Lower lobe of right lung (tissue), 2 donors: ENCODE results near the gene RNF144A. TPM values are rescaled to one million over a fixed set of nuclear protein-coding genes. Genes with fewer than 3 reads are reported as not detected.

Experiments used
- ATAC-seq, 2 donors: fragments of 200-7000 bp; cut with Tn5 transposase; one replicate each; pipeline ENCODE4 v1.9.1; 2020 to 2022; ENCODE audit warnings: mild to moderate bottlenecking in 2 of 2, moderate library complexity in 2 of 2
- DNase-seq: peaks from one replicate; pipeline ENCODE4 v3.0.0-alpha.2; 2020
- H3K27ac ChIP-seq: fragments of 200-600 bp; one replicate; pipeline ENCODE4 v1.8.0; 2022
- H3K27me3 ChIP-seq: fragments of 200-600 bp; one replicate; pipeline ENCODE4 v1.8.0; 2022; ENCODE audit warnings: low read depth
- H3K36me3 ChIP-seq: fragments of 200-600 bp; one replicate; pipeline ENCODE4 v1.8.0; 2022; ENCODE audit warnings: mild to moderate bottlenecking
- H3K4me1 ChIP-seq: fragments of 200-600 bp; one replicate; pipeline ENCODE4 v1.8.0; 2022
- H3K4me3 ChIP-seq: fragments of 200-600 bp; one replicate; pipeline ENCODE4 v1.8.0; 2022; ENCODE audit warnings: mild to moderate bottlenecking
- H3K9me3 ChIP-seq: fragments of 200-600 bp; one replicate; pipeline ENCODE4 v1.8.0; 2022
- CTCF ChIP-seq: fragments of 200-600 bp; IDR thresholded peaks from one replicate; pipeline ENCODE4 v1.8.0; 2022; ENCODE audit warnings: antibody characterized with exemption, mild to moderate bottlenecking
- intact Hi-C: fragments of 100-400 bp; cut with DNase I; formaldehyde crosslinking; loops from one replicate; pipeline ENCODE4 v1.11.0; 2022
- total RNA-seq: library from RNA; stranded (reverse); fragmentation: NEBNext Ultra II Directional; extraction: Animal tissue kit (Norgen Biotek cat#: 25700); gene quantifications from one replicate; pipeline ENCODE4 v1.2.1, GENCODE V29; 2021
- donor health status: DM: no; HTN: yes; CAD: no; lungs with severe emphysema.

Gene RNF144A
- total RNA-seq, 1 donor from 2014 or later: 13.9 TPM

DNA sequence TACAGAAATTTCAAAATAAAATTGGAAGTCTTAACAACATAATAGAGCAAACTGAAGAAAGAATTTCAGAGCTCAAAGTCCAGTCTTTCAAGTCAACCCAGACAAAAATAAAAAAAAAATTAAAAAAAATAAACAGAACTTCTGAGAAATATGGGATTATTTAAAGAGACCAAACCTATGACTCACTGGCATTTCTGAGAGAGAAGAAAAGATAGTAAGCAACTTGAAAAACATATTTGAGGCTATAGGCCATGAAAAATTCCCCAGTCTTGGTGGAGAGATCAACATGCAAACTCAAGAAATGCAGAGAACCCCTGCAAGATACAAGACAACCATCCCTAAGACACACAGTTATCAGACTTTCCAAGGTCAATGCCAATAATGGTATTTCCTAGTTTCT, 167.4 kb downstream of the RNF144A start:
- DNase-seq (no peak), ATAC-seq (no peak)
- no peak for TF ChIP-seq CTCF
- Histone ChIP-seq H3K36me3 (no peaks in the 10 kb centered on the region), H3K4me1 (no peaks in the 10 kb centered on the region), H3K27ac (no peak overlapping the region), H3K27me3 (no peaks in the 10 kb centered on the region), H3K9me3 (no peaks in the 10 kb centered on the region), H3K4me3 (no peak overlapping the region)
- intact Hi-C loops: no loop called here

GRCh38 chr2:7089284-7089683, 172.1 kb downstream of the RNF144A start:
- no peak overlapping the region for H3K27ac ChIP-seq
- ATAC-seq (no peak), DNase-seq (no peak)
- intact Hi-C loops: no loop called here
- TF ChIP-seq CTCF: no peak
- H3K36me3 ChIP-seq: no peaks in the 10 kb centered on the region
- no peaks in the 10 kb centered on the region for H3K27me3 ChIP-seq
- no peak overlapping the region for H3K4me3 ChIP-seq
- H3K9me3 ChIP-seq: no peaks in the 10 kb centered on the region
- no peaks in the 10 kb centered on the region for H3K4me1 ChIP-seq

DNA sequence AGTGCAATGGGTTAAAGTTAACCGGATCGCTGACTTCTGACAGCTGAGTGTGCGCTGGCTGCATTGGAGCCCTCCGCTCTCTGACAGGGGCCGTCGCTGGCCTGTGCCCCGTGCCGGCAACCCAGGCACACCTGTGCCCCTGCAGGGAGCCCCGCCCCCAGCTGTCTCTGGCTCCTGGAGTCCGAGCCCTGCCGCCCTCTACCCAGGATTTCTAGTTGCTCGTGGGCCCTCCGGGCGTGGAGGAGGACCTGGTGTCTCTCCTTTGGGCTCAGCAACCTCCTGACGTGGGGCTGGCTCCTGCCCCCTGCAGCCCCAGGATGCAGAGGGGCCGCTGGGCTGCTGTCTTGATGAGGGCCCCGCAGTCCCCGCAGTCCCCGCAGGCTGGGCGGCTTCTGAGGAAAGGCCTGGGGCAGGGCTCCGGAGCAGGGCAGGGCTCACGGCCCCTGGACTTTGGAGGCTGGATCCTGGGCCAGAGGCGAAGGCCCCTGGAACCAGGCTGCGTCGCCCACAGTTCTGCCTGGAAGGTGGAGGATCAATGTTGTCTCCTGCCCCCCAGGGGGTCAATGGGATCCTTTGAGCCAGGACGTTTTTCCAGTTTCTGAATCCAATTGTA, 172.8 kb downstream of the RNF144A start:
- no peaks in the 10 kb centered on the region for H3K36me3 ChIP-seq
- DNase-seq: no peak
- intact Hi-C loops: no loop called here
- H3K9me3 ChIP-seq: no peaks in the 10 kb centered on the region
- no peaks in the 10 kb centered on the region for H3K4me1 ChIP-seq
- H3K4me3 ChIP-seq: no peak overlapping the region
- H3K27ac ChIP-seq: no peak overlapping the region
- TF ChIP-seq CTCF: no peak
- no peak for ATAC-seq
- H3K27me3 ChIP-seq: no peaks in the 10 kb centered on the region

DNA sequence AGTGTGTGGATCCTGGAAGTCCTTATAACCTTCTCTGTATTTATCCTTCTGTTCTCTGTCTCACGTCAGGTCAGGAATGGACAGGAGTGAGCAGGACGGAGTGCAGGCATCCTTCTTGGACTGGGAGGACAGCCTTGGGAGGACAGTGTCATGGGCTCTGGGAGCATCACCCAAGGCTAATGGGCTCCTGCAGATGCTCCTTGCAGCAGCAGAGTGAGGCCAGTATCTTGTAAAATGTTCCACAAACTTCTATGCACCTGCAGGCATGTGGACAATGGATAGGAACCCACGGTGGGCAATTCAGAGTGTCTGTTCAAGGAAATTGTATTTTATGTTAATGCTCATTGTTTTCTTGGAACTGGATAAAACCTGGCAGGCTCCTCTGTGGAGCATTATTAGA, 176.2 kb downstream of the RNF144A start:
- ATAC-seq: no peak
- Histone ChIP-seq H3K27me3 (no peaks in the 10 kb centered on the region), H3K27ac (no peak overlapping the region), H3K36me3 (no peaks in the 10 kb centered on the region), H3K9me3 (no peaks in the 10 kb centered on the region), H3K4me1 (peaks cover 9% of the 10 kb centered on the region), H3K4me3 (no peak overlapping the region)
- TF ChIP-seq CTCF: no peak
- intact Hi-C loops: no loop called here
- DNase-seq: no peak

Other genes starting within 250 kb of the RNF144A start
- 43.3 TPM for gene CMPK2, start 51.5 kb upstream of the RNF144A start, total RNA-seq
- gene RSAD2, start 39.6 kb upstream of the RNF144A start, total RNA-seq: 21.9 TPM